Measurements from ENCODE around the gene ZFP36L1.

Gene ZFP36L1

DNA sequence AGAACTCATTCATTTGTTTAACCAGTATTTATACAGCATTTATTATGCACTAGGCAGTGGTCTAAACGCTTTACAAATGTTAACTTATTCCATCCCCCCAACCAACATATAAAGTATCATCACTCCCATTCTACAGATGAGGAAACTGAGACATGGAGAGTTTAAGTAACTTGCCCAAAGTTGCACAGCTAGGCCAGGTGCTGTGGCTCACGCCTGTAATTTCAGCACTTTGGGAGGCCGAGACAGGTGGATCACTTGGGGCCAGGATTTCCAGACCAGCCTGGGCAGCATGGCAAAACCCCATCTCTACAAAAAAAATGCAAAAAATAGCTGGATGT is 37.9 kb downstream of the ZFP36L1 start:
- Histone ChIP-seq H3K4me3 (ENCODE audit: low read length, poor library complexity, severe bottlenecking) (no peak overlapping the region), H3K9ac (ENCODE audit: low read depth, low read length, poor library complexity, severe bottlenecking) (no peak overlapping the region), H4K20me1 (ENCODE audit: insufficient read depth, low read length, poor library complexity, severe bottlenecking) (no peaks in the 10 kb centered on the region), H3K4me2 (ENCODE audit: low read depth, low read length, poor library complexity, severe bottlenecking) (no peak overlapping the region), H3K4me1 (ENCODE audit: insufficient read depth, low read length, poor library complexity, severe bottlenecking) (peaks cover 50% of the 10 kb centered on the region), H3K9me3 (ENCODE audit: insufficient read depth, low read depth, low read length) (no peaks in the 10 kb centered on the region), H3K27me3 (ENCODE audit: insufficient read depth, low read length, poor library complexity, severe bottlenecking) (no peaks in the 10 kb centered on the region), H2AFZ (ENCODE audit: low read length) (no peak overlapping the region), H3F3A (ENCODE audit: low read depth) (no peaks in the 10 kb centered on the region), H3K9me2 (replicated peaks; ENCODE audit: low read depth, low read length) (no peaks in the 10 kb centered on the region), H3K79me2 (ENCODE audit: insufficient read depth, low read length) (no peaks in the 10 kb centered on the region), H3K36me3 (ENCODE audit: insufficient read depth, low read length) (no peaks in the 10 kb centered on the region)
- TF ChIP-seq CTCF (conservative IDR thresholded peaks at IDR 0.05; ENCODE audit: low read length) (no peak), EZH2phosphoT487 (IDR thresholded peaks at IDR 0.05; ENCODE audit: borderline replicate concordance) (no peak)

DNA sequence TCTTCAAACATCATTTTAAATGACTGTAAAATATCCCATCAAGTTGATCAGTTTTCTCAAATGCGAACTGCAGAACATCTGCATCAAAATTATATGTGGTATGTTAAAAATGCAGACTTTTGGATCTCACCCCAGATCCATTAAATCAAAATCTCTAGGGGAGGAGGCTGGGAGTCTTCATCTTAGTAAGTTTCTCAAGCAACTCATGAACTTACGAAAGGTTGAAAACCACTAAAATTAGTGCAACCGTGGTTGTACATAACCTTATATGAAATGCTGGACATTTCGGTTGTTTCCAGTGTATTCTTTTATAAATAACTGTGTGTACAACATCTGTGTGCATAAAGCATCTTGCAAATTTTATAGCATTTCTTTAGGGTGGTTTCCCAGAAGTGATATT is 39.2 kb downstream of the ZFP36L1 start:
- Histone ChIP-seq H3K79me2 (ENCODE audit: insufficient read depth, low read length) (no peaks in the 10 kb centered on the region), H3K4me1 (ENCODE audit: insufficient read depth, low read length, poor library complexity, severe bottlenecking) (peaks cover 37% of the 10 kb centered on the region), H3K9ac (ENCODE audit: low read depth, low read length, poor library complexity, severe bottlenecking) (no peak overlapping the region), H3K36me3 (ENCODE audit: insufficient read depth, low read length) (no peaks in the 10 kb centered on the region), H2AFZ (ENCODE audit: low read length) (no peak overlapping the region), H3F3A (ENCODE audit: low read depth) (no peaks in the 10 kb centered on the region), H3K27me3 (ENCODE audit: insufficient read depth, low read length, poor library complexity, severe bottlenecking) (no peaks in the 10 kb centered on the region), H3K9me3 (ENCODE audit: insufficient read depth, low read depth, low read length) (no peaks in the 10 kb centered on the region), H3K4me2 (ENCODE audit: low read depth, low read length, poor library complexity, severe bottlenecking) (no peak overlapping the region), H3K9me2 (replicated peaks; ENCODE audit: low read depth, low read length) (no peaks in the 10 kb centered on the region), H4K20me1 (ENCODE audit: insufficient read depth, low read length, poor library complexity, severe bottlenecking) (no peaks in the 10 kb centered on the region), H3K4me3 (ENCODE audit: low read length, poor library complexity, severe bottlenecking) (no peak overlapping the region)
- TF ChIP-seq CTCF (conservative IDR thresholded peaks at IDR 0.05; ENCODE audit: low read length) (no peak), EZH2phosphoT487 (IDR thresholded peaks at IDR 0.05; ENCODE audit: borderline replicate concordance) (no peak)

DNA sequence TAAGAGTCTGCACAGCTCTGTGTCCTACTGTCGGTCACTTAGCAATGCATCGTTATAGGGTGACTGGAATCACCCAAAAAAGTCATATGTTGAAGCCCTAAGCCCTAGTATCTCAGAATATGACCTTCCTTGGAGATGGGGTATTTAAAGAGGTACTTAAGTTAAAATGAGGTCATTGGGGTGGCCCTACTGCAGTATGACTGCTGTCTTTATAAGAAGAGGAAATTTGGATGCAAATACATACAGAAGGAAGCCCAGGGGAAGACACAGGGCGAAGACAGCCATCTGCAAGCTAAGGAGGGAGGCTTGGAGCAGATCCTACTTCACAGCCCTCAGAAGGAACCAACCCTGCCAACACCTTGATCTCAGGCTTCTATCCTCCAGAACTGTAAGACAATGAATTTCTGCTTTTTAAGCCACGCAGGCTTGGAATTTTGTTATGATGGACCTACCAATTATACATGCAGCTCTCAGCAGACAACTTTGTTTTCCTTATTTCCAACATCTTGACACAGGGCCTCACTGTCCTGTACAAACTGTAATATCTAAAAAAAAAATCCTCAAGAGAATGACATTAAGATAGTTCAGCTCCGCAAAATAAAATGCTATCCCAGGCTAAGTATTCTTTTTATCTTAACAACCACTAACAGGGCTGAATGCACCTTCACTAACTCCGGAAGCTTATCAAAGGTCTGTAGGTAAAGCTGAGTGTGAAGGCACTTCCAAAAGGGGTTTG is 40.4 kb downstream of the ZFP36L1 start:
- Histone ChIP-seq H3K4me1 (ENCODE audit: insufficient read depth, low read length, poor library complexity, severe bottlenecking) (peaks cover 25% of the 10 kb centered on the region), H3K9me3 (ENCODE audit: insufficient read depth, low read depth, low read length) (no peaks in the 10 kb centered on the region), H3K4me3 (ENCODE audit: low read length, poor library complexity, severe bottlenecking) (no peak overlapping the region), H3K27me3 (ENCODE audit: insufficient read depth, low read length, poor library complexity, severe bottlenecking) (no peaks in the 10 kb centered on the region), H3K9me2 (replicated peaks; ENCODE audit: low read depth, low read length) (no peaks in the 10 kb centered on the region), H3F3A (ENCODE audit: low read depth) (no peaks in the 10 kb centered on the region), H3K4me2 (ENCODE audit: low read depth, low read length, poor library complexity, severe bottlenecking) (no peak overlapping the region), H3K79me2 (ENCODE audit: insufficient read depth, low read length) (no peaks in the 10 kb centered on the region), H2AFZ (ENCODE audit: low read length) (no peak overlapping the region), H3K36me3 (ENCODE audit: insufficient read depth, low read length) (no peaks in the 10 kb centered on the region), H4K20me1 (ENCODE audit: insufficient read depth, low read length, poor library complexity, severe bottlenecking) (no peaks in the 10 kb centered on the region), H3K9ac (ENCODE audit: low read depth, low read length, poor library complexity, severe bottlenecking) (no peak overlapping the region)
- TF ChIP-seq CTCF (conservative IDR thresholded peaks at IDR 0.05; ENCODE audit: low read length) = no peak
- no peak for TF ChIP-seq EZH2phosphoT487 (IDR thresholded peaks at IDR 0.05; ENCODE audit: borderline replicate concordance)

All from Loucy (cell line).